ENCODE data around the gene PKP1.

The PKP1 gene

DNA sequence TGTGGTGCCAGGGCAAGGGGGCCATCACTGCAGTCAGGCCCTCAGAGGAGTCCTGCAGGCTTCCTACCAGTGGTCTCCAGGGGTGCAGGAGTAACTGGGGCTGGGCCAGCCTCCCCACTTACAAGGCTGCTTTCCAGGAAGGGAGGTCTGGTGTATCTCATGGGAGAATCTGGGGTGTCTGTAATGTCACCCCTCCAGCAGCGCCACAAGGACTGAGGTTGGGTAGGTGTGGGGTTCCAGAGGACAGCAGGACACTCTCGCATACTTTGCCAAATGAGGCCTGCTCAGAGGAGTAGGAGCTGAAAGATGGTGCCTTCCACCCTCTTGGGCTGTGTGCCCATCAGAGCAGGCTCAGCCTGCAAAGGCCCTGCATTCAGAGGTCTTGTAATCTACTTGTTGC, 47.2 kb downstream of the PKP1 start:
- H3K27me3 ChIP-seq (ENCODE audit: insufficient read depth, poor library complexity, severe bottlenecking), result no peaks in the 10 kb centered on the region
- H3K27ac ChIP-seq (ENCODE audit: poor library complexity, severe bottlenecking), result no peak overlapping the region
- H3K36me3 ChIP-seq (ENCODE audit: low read depth), result peaks cover 42% of the 10 kb centered on the region
- no peak for ATAC-seq (ENCODE audit: low read depth)
- H3K4me1 ChIP-seq (ENCODE audit: insufficient read depth, poor library complexity, severe bottlenecking), result no peaks in the 10 kb centered on the region
- DNase-seq (ENCODE audit: low spot score), result no peak
- no peak overlapping the region for H3K4me3 ChIP-seq (ENCODE audit: severe bottlenecking)
- H3K9me3 ChIP-seq (ENCODE audit: severe bottlenecking), result no peaks in the 10 kb centered on the region
- TF ChIP-seq, protein P1, sequence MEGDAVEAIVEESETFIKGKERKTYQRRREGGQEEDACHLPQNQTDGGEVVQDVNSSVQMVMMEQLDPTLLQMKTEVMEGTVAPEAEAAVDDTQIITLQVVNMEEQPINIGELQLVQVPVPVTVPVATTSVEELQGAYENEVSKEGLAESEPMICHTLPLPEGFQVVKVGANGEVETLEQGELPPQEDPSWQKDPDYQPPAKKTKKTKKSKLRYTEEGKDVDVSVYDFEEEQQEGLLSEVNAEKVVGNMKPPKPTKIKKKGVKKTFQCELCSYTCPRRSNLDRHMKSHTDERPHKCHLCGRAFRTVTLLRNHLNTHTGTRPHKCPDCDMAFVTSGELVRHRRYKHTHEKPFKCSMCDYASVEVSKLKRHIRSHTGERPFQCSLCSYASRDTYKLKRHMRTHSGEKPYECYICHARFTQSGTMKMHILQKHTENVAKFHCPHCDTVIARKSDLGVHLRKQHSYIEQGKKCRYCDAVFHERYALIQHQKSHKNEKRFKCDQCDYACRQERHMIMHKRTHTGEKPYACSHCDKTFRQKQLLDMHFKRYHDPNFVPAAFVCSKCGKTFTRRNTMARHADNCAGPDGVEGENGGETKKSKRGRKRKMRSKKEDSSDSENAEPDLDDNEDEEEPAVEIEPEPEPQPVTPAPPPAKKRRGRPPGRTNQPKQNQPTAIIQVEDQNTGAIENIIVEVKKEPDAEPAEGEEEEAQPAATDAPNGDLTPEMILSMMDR (IDR thresholded peaks at IDR 0.05; ENCODE audit: poor library complexity, severe bottlenecking), result no peak

DNA sequence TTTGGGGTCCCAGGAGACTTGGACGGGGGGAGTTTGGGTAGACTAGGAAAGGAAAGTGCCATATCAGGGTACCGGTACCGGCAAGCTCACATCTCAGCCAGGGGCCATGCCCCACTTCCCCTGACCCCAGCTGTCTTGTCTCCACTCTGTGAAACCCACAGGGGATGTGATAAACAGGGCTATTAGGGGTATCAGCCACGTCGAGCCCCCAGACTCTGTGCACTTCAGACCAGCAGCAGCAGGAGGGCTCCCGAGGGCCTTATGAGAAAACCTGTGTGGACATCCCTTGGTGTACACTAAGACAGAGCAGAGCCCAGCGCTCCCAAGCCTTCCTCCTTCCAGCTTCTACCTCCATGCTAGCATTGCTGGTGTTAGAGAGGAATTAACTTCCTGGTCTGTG, 47.9 kb downstream of the PKP1 start:
- TF ChIP-seq, protein P1 (IDR thresholded peaks at IDR 0.05; ENCODE audit: poor library complexity, severe bottlenecking), result no peak
- H3K4me1 ChIP-seq (ENCODE audit: insufficient read depth, poor library complexity, severe bottlenecking), result no peaks in the 10 kb centered on the region
- no peaks in the 10 kb centered on the region for H3K9me3 ChIP-seq (ENCODE audit: severe bottlenecking)
- DNase-seq (ENCODE audit: low spot score) (no peak), ATAC-seq (ENCODE audit: low read depth) (no peak)
- no peaks in the 10 kb centered on the region for H3K27me3 ChIP-seq (ENCODE audit: insufficient read depth, poor library complexity, severe bottlenecking)
- H3K27ac ChIP-seq (ENCODE audit: poor library complexity, severe bottlenecking), result no peak overlapping the region
- peaks cover 36% of the 10 kb centered on the region for H3K36me3 ChIP-seq (ENCODE audit: low read depth)
- H3K4me3 ChIP-seq (ENCODE audit: severe bottlenecking), result no peak overlapping the region

DNA sequence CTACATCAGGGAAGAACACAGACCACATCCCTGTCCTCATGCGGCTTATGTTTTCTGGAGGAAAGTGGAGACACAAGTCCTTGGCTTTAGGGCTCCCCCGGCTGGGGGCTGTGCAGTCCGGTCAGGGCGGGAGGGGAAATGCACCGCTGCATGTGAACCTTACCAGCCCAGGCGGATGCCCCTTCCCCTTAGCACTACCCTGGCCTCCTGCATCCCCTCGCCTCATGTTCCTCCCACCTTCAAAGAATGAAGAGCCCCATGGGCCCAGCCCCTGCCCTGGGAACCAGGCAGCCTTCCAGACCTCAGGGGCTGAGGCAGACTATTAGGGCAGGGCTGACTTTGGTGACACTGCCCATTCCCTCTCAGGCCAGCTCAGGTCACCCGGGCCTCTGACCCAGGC, 48.7 kb downstream of the PKP1 start:
- TF ChIP-seq, protein P1 (IDR thresholded peaks at IDR 0.05; ENCODE audit: poor library complexity, severe bottlenecking), result no peak
- Histone ChIP-seq H3K4me3 (ENCODE audit: severe bottlenecking) (no peak overlapping the region), H3K9me3 (ENCODE audit: severe bottlenecking) (no peaks in the 10 kb centered on the region), H3K4me1 (ENCODE audit: insufficient read depth, poor library complexity, severe bottlenecking) (no peaks in the 10 kb centered on the region), H3K27me3 (ENCODE audit: insufficient read depth, poor library complexity, severe bottlenecking) (no peaks in the 10 kb centered on the region), H3K27ac (ENCODE audit: poor library complexity, severe bottlenecking) (no peak overlapping the region), H3K36me3 (ENCODE audit: low read depth) (peaks cover 28% of the 10 kb centered on the region)
- ATAC-seq (ENCODE audit: low read depth), result no peak
- no peak for DNase-seq (ENCODE audit: low spot score)

DNA sequence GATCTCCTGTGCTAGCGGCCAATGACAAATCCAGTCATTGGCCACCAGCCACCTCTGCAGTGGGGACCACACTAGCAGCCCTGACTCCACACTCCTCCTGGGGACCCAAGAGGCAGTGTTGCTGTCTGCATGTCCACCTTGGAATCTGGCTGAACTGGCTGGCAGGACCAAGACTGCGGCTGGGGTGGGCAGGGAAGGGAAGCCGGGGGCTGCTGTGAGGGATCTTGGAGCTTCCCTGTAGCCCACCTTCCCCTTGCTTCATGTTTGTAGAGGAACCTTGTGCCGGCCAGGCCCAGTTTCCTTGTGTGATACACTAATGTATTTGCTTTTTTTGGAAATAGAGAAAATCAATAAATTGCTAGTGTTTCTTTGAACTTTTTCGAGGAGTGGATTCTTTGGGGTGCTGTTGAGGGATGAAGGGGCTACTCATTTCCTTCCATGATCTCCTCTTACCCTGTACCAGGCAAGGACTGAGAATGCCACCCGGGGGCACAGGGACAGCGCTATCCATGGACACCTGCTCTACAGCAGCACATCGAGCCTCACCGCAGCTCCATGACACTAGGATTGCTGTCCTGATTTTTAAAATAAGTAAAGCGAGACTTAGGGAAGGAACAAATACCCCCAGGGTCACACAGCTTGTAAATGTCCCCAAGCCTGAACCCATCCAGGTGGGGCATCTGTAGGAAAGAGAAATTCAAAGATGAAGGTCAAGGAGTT, 49.5 kb downstream of the PKP1 start:
- H3K4me3 ChIP-seq (ENCODE audit: severe bottlenecking), result no peak overlapping the region
- no peaks in the 10 kb centered on the region for H3K9me3 ChIP-seq (ENCODE audit: severe bottlenecking)
- peaks cover 20% of the 10 kb centered on the region for H3K36me3 ChIP-seq (ENCODE audit: low read depth)
- H3K27me3 ChIP-seq (ENCODE audit: insufficient read depth, poor library complexity, severe bottlenecking), result no peaks in the 10 kb centered on the region
- DNase-seq (ENCODE audit: low spot score) (no peak), ATAC-seq (ENCODE audit: low read depth) (no peak)
- H3K27ac ChIP-seq (ENCODE audit: poor library complexity, severe bottlenecking), result no peak overlapping the region
- TF ChIP-seq, protein P1 (IDR thresholded peaks at IDR 0.05; ENCODE audit: poor library complexity, severe bottlenecking), result no peak
- no peaks in the 10 kb centered on the region for H3K4me1 ChIP-seq (ENCODE audit: insufficient read depth, poor library complexity, severe bottlenecking)
